Muscle of arm (tissue), 12 donors: ENCODE measurements around the gene CALN1. TPM values are rescaled to one million over a fixed set of nuclear protein-coding genes. Genes with fewer than 3 reads are reported as not detected.

Source experiments
- DNase-seq: peaks from one replicate; pipeline ENCODE4 v3.0.0-alpha.2; 2013
- polyA plus RNA-seq, 12 donors: library from polyadenylated mRNA; unstranded; fragments of 120-200 nt; gene quantifications; one replicate each; pipeline ENCODE4 v1.2.1, GENCODE V29; 2013; ENCODE audit not compliant: insufficient read length in 12 of 12

The CALN1 gene
- polyA plus RNA-seq, 12 donors, result 0.95 to 2.6 (median 1.6) TPM; not detected in 2

- DNase-seq, result no peak
Measured at GRCh38 chr7:71795410-71795809, 616.7 kb downstream of the CALN1 start.

- no peak for DNase-seq
Measured at GRCh38 chr7:71793251-71793650, 618.9 kb downstream of the CALN1 start.

DNA sequence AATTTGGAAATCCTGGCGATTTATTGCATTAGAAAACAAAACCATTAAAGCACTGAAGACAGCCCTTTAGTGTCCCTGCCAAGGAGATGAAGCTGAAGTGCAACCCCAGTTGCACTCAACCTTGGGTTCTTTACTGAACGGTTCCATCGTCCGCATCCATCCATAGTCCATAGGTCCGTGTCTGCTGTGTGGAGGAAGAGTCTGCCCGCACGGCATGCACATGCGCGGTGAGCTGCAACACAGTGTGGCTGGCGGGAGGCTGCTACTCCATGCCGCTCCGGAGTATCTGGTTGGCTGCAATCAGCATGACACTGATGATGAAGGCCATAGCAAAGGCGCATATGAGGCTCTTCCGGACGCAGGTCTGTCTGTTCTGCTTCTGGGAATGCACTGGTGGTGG lies 624.6 kb downstream of the CALN1 start:
- no peak for DNase-seq

GRCh38 chr7:71785216-71785615 lies 626.9 kb downstream of the CALN1 start:
- DNase-seq, result no peak

- no peak for DNase-seq
Measured at GRCh38 chr7:71784781-71785180, 627.4 kb downstream of the CALN1 start.

DNA sequence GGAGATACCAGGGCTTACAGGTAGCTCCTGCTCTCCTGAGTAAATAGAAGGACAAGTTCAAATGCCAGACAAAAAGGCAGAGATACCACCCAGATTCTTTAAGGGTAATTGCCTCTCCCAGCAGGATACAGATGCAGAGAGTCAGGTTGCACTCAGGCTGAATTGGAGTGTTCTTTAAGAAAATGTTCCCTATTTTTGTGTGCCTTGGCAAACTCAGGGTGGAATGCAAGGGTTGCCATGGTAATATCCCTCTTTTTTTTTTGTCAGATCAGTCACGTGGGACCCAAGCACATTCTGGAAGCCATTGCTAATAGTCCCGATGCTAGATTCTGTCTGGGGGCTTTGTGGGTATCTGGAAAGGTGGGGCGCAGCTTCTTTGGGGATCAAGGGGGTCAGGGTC lies 628.0 kb downstream of the CALN1 start:
- DNase-seq, result no peak

- no peak for DNase-seq
Measured at GRCh38 chr7:71783779-71784178, 628.4 kb downstream of the CALN1 start.

DNA sequence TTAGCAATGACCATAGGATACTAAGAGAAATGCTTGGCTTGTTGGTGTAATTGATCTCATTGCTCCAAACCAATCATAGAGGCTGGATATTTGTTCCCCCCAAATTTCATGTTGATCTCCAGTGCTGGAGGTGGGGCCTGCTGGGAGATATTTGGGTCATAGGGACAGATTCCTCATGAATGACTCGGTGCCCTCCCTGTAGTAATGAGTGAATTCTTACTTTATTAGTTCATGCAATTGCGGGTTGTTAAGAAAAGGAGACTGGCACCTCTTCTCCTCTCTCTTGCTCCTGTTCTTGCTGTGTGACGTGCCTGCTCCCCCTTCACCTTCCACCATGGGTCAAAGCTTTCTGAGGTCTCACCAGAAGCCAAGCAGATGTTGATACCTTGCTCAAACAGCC lies 630.1 kb downstream of the CALN1 start:
- DNase-seq, result no peak

GRCh38 chr7:71780282-71780681 lies 631.9 kb downstream of the CALN1 start:
- no peak for DNase-seq

- no peak for DNase-seq
Measured at GRCh38 chr7:71777278-71777677, 634.9 kb downstream of the CALN1 start.

GRCh38 chr7:71776726-71777125 lies 635.4 kb downstream of the CALN1 start:
- no peak for DNase-seq

DNA sequence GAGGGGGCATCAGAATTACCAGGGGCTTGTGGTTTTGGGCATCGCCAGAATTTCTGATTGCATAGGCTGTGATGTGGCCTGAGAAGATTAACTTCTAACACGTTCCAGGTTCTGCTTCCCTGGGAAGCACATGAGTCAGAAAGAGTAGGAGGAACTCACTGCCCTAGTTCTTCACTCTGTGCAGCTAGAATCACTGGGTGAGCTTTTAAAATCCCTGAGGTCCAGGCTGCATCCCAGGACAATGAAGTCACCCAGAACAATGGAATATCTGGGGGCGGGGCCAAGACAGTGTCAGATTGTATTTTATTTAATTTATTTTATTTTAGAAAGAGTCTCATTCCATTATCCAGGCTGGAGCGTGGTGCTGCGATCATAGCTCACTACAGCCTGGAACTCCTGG lies 636.5 kb downstream of the CALN1 start:
- no peak for DNase-seq

- DNase-seq, result no peak
Measured at GRCh38 chr7:71772779-71773178, 639.4 kb downstream of the CALN1 start.

GRCh38 chr7:71770269-71770907 lies 641.8 kb downstream of the CALN1 start:
- no peak for DNase-seq

- no peak for DNase-seq
Measured at GRCh38 chr7:71769326-71769725, 642.8 kb downstream of the CALN1 start.

- DNase-seq, result no peak
Measured at GRCh38 chr7:71768450-71768849, 643.7 kb downstream of the CALN1 start.

- no peak for DNase-seq
Measured at GRCh38 chr7:71766016-71766415, 646.1 kb downstream of the CALN1 start.

GRCh38 chr7:71761336-71761735 lies 650.8 kb downstream of the CALN1 start:
- no peak for DNase-seq

GRCh38 chr7:71754828-71755227 lies 657.3 kb downstream of the CALN1 start:
- no peak for DNase-seq

DNA sequence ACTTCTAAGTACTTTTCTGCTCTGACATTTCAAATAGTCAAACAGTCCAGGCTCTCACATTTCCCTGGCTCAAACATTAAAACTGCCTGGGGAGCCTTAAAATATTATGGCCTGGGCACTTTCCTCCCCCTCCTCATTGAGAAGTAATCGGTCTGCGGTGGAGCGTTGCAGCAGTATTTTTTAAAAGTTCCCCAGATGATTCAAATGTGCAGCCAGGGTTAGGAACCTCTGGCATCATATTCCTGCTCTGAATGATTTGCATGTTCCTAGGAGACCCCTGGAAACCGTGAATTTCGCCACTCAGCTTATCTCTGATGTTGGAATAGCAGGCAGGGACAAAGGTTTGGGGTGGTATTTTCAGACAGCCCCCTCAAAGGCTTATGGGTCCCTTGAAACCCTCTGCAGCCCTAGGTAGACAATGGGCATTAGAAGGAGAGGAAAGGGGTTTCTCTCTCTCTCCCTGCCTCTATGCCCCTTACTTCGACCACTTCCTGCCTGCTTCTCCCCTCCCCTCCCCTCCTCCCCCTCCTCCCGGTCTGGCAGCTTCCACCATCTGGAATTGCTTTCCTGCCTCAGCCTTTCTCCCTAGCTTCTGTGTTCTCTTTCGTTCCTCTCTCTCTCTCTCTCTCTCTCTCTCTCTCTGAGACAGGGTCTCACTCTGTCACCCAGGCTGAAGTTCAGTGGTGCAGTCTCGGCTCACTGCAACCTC lies 658.0 kb downstream of the CALN1 start:
- no peak for DNase-seq

GRCh38 chr7:71753236-71753635 lies 658.9 kb downstream of the CALN1 start:
- DNase-seq, result no peak

DNA sequence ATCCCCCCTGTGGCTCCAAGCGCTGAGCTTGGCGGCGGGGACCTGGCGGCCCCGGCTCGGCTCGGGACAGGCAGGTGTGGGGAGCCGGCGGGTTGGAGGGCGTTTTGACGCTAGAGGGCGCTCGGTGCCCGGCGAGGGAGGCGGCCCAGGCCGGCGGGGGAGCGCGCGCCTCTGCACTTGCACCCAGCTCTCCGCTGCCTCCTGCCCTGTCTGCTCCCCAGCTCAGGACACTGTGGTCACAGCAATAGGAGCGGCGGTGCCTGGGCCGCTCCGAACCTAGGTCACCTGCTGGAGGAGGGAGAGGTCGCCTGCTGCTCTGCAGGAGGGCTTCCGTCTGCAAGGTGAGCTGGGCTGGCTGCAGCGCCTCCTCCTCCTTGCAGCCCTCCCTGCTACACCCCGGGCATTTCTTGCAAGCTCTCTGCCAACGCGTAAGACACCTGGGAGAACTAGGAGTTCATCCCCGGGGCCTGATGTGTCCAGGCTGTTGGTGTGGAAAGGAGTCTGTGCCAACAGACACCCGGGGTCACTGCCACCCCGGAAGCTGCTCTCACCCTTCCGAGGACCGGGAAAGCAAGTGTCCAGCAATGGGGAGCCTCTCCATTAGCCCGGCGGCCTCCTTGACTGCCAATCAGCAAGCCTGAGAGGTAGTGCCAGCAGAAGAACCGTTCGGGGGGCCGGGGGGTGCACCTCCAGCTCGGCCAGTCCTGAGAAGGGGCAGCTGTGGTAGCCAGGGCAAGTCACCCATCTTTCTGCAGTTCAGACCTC lies 659.8 kb downstream of the CALN1 start:
- peak; percentile 28 for DNase-seq

GRCh38 chr7:71750290-71750689 lies 661.8 kb downstream of the CALN1 start:
- DNase-seq, result no peak
